ENCODE measurements around the gene MYL6. TPM values are rescaled to one million over a fixed set of nuclear protein-coding genes. Genes with fewer than 3 reads are reported as not detected.

MYL6 gene
- total and polyA plus RNA-seq, 9 of the 15 experiments (the other 6 are each of a cell fraction or from before 2014, with no cell fraction given), result 557 to 1,664 (median 958) TPM

DNA sequence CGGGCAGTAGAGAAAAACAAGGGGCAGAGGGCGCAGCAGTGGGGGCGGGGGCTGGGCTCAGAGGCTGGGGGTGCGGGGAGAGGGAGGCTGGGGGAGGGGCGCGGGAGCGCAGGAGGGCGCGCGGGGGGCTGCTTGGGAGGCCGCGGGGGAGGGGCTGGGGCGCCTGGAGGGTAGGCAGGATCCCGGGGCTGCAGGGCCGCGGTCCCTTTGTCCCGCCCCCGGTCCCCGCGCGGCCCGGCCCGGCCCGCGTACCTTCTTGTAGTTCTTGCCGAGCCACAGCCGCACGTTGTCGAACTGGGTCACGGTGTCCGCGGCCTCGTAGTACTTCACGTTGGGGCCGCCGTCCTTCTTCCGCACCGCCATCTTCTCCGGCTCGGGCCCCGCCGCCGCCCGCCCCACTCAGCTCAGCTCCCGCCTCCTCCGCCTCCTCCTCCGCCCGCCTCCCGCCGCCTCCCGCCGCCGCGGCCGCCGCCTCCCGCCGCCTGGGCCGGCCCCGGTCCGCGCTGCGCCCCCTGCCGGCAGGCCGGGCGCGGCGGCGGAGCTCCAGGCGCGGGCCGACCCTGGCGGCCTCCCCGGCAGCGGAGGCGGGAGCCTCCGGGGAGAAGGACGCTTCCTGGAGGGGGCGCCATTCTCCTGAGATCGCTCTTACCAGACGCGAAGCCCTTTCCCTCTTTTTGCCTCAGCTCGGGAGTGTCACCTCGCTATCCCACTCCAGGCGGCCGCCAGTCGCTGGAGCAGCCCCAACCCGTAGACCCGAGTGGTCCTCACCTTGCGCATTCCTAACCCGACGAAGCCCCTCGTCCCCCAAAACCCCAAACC is 31.1 kb downstream of the MYL6 start, which contains the start of gene SMARCC2 (continued):
- no peak for TF ChIP-seq RERE (CRISPR knock-in tag; IDR thresholded peaks at IDR 0.05; ENCODE audit: borderline replicate concordance)
- TF ChIP-seq ZNF408 (CRISPR knock-in tag; IDR thresholded peaks at IDR 0.05; ENCODE audit: low read depth), result no peak
- no peak for TF ChIP-seq HDAC3 (IDR thresholded peaks at IDR 0.05; ENCODE audit: borderline replicate concordance, partially characterized antibody)
- 0 out of 2 replicates have a peak, but pooled peaks have one; percentile 42 for TF ChIP-seq PTBP1 (IDR thresholded peaks at IDR 0.05; ENCODE audit: low read depth, low read length)
- TF ChIP-seq BACH1 (tag; IDR thresholded peaks at IDR 0.05), result no peak
- TF ChIP-seq, protein P1, sequence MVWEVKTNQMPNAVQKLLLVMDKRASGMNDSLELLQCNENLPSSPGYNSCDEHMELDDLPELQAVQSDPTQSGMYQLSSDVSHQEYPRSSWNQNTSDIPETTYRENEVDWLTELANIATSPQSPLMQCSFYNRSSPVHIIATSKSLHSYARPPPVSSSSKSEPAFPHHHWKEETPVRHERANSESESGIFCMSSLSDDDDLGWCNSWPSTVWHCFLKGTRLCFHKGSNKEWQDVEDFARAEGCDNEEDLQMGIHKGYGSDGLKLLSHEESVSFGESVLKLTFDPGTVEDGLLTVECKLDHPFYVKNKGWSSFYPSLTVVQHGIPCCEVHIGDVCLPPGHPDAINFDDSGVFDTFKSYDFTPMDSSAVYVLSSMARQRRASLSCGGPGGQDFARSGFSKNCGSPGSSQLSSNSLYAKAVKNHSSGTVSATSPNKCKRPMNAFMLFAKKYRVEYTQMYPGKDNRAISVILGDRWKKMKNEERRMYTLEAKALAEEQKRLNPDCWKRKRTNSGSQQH (CRISPR knock-in tag; IDR thresholded peaks at IDR 0.05), result 0 out of 2 replicates have a peak, but pooled peaks have one; percentile 14
- TF ChIP-seq TFE3 (CRISPR knock-in tag; IDR thresholded peaks at IDR 0.05), result no peak
- peak; percentile 52; the same call in 1 of the 2 replicates for TF ChIP-seq EP400 (IDR thresholded peaks at IDR 0.05)
- TF ChIP-seq MTA1 (IDR thresholded peaks at IDR 0.05; ENCODE audit: borderline replicate concordance), result no peak; the same call in 1 of the 2 replicates
- TF ChIP-seq PTTG1 (tag; IDR thresholded peaks at IDR 0.05; ENCODE audit: low read depth), result no peak
- no peak for TF ChIP-seq NFATC3 (IDR thresholded peaks at IDR 0.05)
- TF ChIP-seq MAFK (IDR thresholded peaks at IDR 0.05; ENCODE audit: low read length), result no peak
- no peak for TF ChIP-seq SMAD3 (CRISPR knock-in tag; conservative IDR thresholded peaks at IDR 0.05)
- TF ChIP-seq, protein P2, sequence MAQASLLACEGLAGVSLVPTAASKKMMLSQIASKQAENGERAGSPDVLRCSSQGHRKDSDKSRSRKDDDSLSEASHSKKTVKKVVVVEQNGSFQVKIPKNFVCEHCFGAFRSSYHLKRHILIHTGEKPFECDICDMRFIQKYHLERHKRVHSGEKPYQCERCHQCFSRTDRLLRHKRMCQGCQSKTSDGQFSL (CRISPR knock-in tag; IDR thresholded peaks at IDR 0.05), result no peak
- TF ChIP-seq, protein P2 (tag; IDR thresholded peaks at IDR 0.05), result no peak
- no peak for TF ChIP-seq JUNB (CRISPR knock-in tag; conservative IDR thresholded peaks at IDR 0.05)
- no peak for TF ChIP-seq HNRNPH1 (optimal IDR thresholded peaks at IDR 0.05; ENCODE audit: low read depth, low read length)

Data from K562 (cell line).